ENCODE measurements around the gene RPS21. TPM values are rescaled to one million over a fixed set of nuclear protein-coding genes. Genes with fewer than 3 reads are reported as not detected.

The RPS21 gene
- total and polyA plus RNA-seq, 12 donors, result 438 to 4,794 (median 1,602) TPM

GRCh38 chr20:62381842-62382241 is 5.1 kb upstream of the RPS21 start:
- Histone ChIP-seq H3K9me3 (replicated peaks in 1 of 3) (no peaks in the 10 kb centered on the region), H3K4me3 (no peak overlapping the region), H3K27me3 (no peaks in the 10 kb centered on the region), H3K27ac (peak overlapping the region; percentile 28 to 84 (median 66)), H3K36me3 (replicated peaks in 1 of 2) (no peaks in the 10 kb centered on the region), H3K4me1 (replicated peaks in 1 of 2) (peaks cover 17 to 32% of the 10 kb centered on the region in 2 donors)
- 91 to 98% (median 95%) methylated on average over 6 of the region's 6 CpGs for WGBS, 4 donors
- intact Hi-C loops (cut with DNase I), result loop anchor here (2.0 to 5.0 kb wide), 2 partner anchors 79 to 80 kb away; partner anchors contain the start of gene ADRM1 (in 2 of the 2)
- no peak for DNase-seq
- no peak for TF ChIP-seq POLR2A (IDR thresholded peaks at IDR 0.05)
- TF ChIP-seq CTCF (IDR thresholded peaks at IDR 0.05), result no peak

- no peak for TF ChIP-seq POLR2A (IDR thresholded peaks at IDR 0.05)
- TF ChIP-seq CTCF (IDR thresholded peaks at IDR 0.05), result peak; percentile 85 to 94 (median 92)
Observed at GRCh38 chr20:62382306-62383198, 4.4 kb upstream of the RPS21 start.

GRCh38 chr20:62387219-62387913 is 463 bp downstream of the RPS21 start:
- H3K27ac ChIP-seq, result peak overlapping the region in 4 of 5 donors; percentile 84 to 91 (median 88)
- H3K4me1 ChIP-seq (replicated peaks in 1 of 2), result peaks cover 17 to 27% of the 10 kb centered on the region in 2 donors
- peaks cover 0 to 22% of the 10 kb centered on the region in 2 donors for H3K36me3 ChIP-seq (replicated peaks in 1 of 2)
- intact Hi-C loops (cut with DNase I), result loop anchor here in 1 of 2 donors (5.0 kb wide), 1 partner anchor 35 kb away; no protein-coding TSS in a partner anchor
- TF ChIP-seq POLR2A (IDR thresholded peaks at IDR 0.05) (no peak), CTCF (IDR thresholded peaks at IDR 0.05) (no peak)
- 2 to 4% (median 3%) methylated on average over 33 to 47 of the region's 47 CpGs for WGBS, 4 donors
- H3K27me3 ChIP-seq, result no peaks in the 10 kb centered on the region
- H3K4me3 ChIP-seq, result peak overlapping the region; percentile 26 to 97 (median 88)
- H3K9me3 ChIP-seq (replicated peaks in 1 of 3), result no peaks in the 10 kb centered on the region
- no peak for DNase-seq

More at GRCh38 chr20:62382306-62383198, 4.4 kb upstream of the RPS21 start:
- H3K9me3 ChIP-seq (replicated peaks in 1 of 3), result no peaks in the 10 kb centered on the region
- peaks cover 20 to 34% of the 10 kb centered on the region in 2 donors for H3K4me1 ChIP-seq (replicated peaks in 1 of 2)
- no peak overlapping the region for H3K4me3 ChIP-seq
- peak; percentile 72 to 91 (median 84) for DNase-seq
- intact Hi-C loops (cut with DNase I), result loop anchor here (2.0 to 5.0 kb wide), 2 partner anchors 80 kb away; partner anchors contain the start of gene ADRM1 (in 2 of the 2)
- H3K27me3 ChIP-seq, result no peaks in the 10 kb centered on the region
- no peaks in the 10 kb centered on the region for H3K36me3 ChIP-seq (replicated peaks in 1 of 2)
- peak overlapping the region in 1 of 5 donors; percentile 80 for H3K27ac ChIP-seq
- 39 to 45% (median 43%) methylated on average over 12 to 18 of the region's 18 CpGs for WGBS, 4 donors

Measured in adrenal gland (tissue), 12 donors.